ENCODE measurements around the gene SGPP1.

SGPP1 gene

GRCh38 chr14:63764620-63765139, 36.8 kb upstream of the SGPP1 start:
- H3K27ac Mint-ChIP-seq, result no peak overlapping the region
- no peaks in the 10 kb centered on the region for H3K9me3 Mint-ChIP-seq
- H3K4me3 Mint-ChIP-seq, result no peak overlapping the region
- TF ChIP-seq, protein P1, sequence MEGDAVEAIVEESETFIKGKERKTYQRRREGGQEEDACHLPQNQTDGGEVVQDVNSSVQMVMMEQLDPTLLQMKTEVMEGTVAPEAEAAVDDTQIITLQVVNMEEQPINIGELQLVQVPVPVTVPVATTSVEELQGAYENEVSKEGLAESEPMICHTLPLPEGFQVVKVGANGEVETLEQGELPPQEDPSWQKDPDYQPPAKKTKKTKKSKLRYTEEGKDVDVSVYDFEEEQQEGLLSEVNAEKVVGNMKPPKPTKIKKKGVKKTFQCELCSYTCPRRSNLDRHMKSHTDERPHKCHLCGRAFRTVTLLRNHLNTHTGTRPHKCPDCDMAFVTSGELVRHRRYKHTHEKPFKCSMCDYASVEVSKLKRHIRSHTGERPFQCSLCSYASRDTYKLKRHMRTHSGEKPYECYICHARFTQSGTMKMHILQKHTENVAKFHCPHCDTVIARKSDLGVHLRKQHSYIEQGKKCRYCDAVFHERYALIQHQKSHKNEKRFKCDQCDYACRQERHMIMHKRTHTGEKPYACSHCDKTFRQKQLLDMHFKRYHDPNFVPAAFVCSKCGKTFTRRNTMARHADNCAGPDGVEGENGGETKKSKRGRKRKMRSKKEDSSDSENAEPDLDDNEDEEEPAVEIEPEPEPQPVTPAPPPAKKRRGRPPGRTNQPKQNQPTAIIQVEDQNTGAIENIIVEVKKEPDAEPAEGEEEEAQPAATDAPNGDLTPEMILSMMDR (IDR thresholded peaks at IDR 0.05; ENCODE audit: unreplicated experiment in 3 of 3), result no peak
- peaks cover 2% of the 10 kb centered on the region for H3K4me1 Mint-ChIP-seq
- H3K36me3 Mint-ChIP-seq (ENCODE audit: low read depth), result no peaks in the 10 kb centered on the region
- H3K27me3 Mint-ChIP-seq (ENCODE audit: low read depth), result no peaks in the 10 kb centered on the region

DNA sequence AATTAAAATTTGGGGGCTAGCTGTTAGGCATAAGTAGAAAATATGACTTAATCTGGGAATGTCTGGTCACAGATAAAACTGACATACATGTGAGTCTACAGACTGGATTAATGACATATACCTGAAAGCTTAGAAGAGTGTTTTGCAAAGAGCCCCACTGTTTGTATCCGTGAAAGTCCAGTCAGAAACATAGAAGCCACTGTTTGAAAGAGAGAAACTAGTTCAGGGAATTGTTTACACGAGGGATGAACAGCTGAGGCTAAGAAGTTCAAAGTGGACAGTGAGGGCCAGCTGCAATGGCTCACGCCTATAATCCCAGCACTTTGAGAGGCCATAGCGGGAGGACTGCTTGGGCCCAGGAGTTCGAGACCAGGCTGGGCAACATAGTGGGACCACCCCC, 36.2 kb upstream of the SGPP1 start:
- Mint-ChIP-seq H3K36me3 (ENCODE audit: low read depth) (no peaks in the 10 kb centered on the region), H3K4me1 (peaks cover 5% of the 10 kb centered on the region), H3K27me3 (ENCODE audit: low read depth) (no peaks in the 10 kb centered on the region), H3K9me3 (no peaks in the 10 kb centered on the region), H3K4me3 (no peak overlapping the region), H3K27ac (no peak overlapping the region)
- TF ChIP-seq, protein P1 (IDR thresholded peaks at IDR 0.05; ENCODE audit: unreplicated experiment in 3 of 3), result no peak

- no peak overlapping the region for H3K4me3 Mint-ChIP-seq
- H3K9me3 Mint-ChIP-seq, result no peaks in the 10 kb centered on the region
- H3K36me3 Mint-ChIP-seq (ENCODE audit: low read depth), result no peaks in the 10 kb centered on the region
- TF ChIP-seq, protein P1 (IDR thresholded peaks at IDR 0.05; ENCODE audit: unreplicated experiment in 3 of 3), result no peak
- no peaks in the 10 kb centered on the region for H3K27me3 Mint-ChIP-seq (ENCODE audit: low read depth)
- no peak overlapping the region for H3K27ac Mint-ChIP-seq
- H3K4me1 Mint-ChIP-seq, result peaks cover 5% of the 10 kb centered on the region
Measured at GRCh38 chr14:63761351-63762117, 33.7 kb upstream of the SGPP1 start.

- Mint-ChIP-seq H3K4me3 (no peak overlapping the region), H3K4me1 (peaks cover 5% of the 10 kb centered on the region), H3K27ac (no peak overlapping the region), H3K36me3 (ENCODE audit: low read depth) (no peaks in the 10 kb centered on the region), H3K27me3 (ENCODE audit: low read depth) (no peaks in the 10 kb centered on the region), H3K9me3 (no peaks in the 10 kb centered on the region)
- TF ChIP-seq, protein P1 (IDR thresholded peaks at IDR 0.05; ENCODE audit: unreplicated experiment in 3 of 3), result no peak
Measured at GRCh38 chr14:63760014-63760413, 32.1 kb upstream of the SGPP1 start.

GRCh38 chr14:63759456-63759855, 31.6 kb upstream of the SGPP1 start:
- Mint-ChIP-seq H3K9me3 (no peaks in the 10 kb centered on the region), H3K36me3 (ENCODE audit: low read depth) (no peaks in the 10 kb centered on the region), H3K4me1 (peaks cover 5% of the 10 kb centered on the region), H3K27ac (no peak overlapping the region), H3K4me3 (no peak overlapping the region), H3K27me3 (ENCODE audit: low read depth) (no peaks in the 10 kb centered on the region)
- TF ChIP-seq, protein P1 (IDR thresholded peaks at IDR 0.05; ENCODE audit: unreplicated experiment in 3 of 3), result no peak

GRCh38 chr14:63757211-63757610, 29.3 kb upstream of the SGPP1 start:
- H3K9me3 Mint-ChIP-seq, result no peaks in the 10 kb centered on the region
- no peaks in the 10 kb centered on the region for H3K36me3 Mint-ChIP-seq (ENCODE audit: low read depth)
- H3K4me3 Mint-ChIP-seq, result no peak overlapping the region
- H3K27me3 Mint-ChIP-seq (ENCODE audit: low read depth), result no peaks in the 10 kb centered on the region
- H3K4me1 Mint-ChIP-seq, result peaks cover 5% of the 10 kb centered on the region
- TF ChIP-seq, protein P1 (IDR thresholded peaks at IDR 0.05; ENCODE audit: unreplicated experiment in 3 of 3), result no peak
- no peak overlapping the region for H3K27ac Mint-ChIP-seq
